HK-2 (cell line): ENCODE results near the gene CORO6.
A peak's percentile ranks its signal among the peaks of the same experiment; 100 is the strongest.

Experiments used
- DNase-seq: peaks from one replicate; pipeline ENCODE4 v3.0.0-alpha.2; 2018; ENCODE audit not compliant: unreplicated experiment

CORO6 gene

DNA sequence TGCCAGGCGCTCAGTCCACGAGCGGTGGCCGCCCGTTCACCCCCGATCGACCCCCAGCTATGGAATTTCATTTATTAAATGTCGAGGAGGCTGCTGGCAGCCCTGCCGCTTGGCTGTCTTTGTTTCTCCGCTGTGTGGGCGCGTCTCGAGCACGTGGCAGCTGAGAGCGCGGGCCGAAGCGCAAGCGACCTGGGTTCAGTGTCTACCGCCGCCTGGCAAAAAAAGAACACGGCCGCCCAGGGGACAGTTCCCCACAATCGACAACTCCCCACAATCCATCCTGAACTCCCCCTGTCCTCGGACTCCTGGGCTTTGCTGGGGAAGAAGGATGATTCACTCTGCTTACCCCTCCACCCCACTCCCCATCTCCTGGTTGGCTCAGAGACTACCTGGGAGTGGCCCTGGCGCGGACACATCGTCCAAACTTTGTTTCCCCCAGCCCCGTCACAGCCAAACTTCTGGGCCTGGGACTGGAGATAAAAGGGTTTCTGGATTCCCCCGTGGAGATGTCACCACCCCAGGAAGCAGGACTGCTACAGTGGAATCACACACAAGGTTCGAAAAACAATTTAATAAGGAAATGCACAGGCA lies 31.5 kb downstream of the CORO6 start:
- DNase-seq = no peak

DNA sequence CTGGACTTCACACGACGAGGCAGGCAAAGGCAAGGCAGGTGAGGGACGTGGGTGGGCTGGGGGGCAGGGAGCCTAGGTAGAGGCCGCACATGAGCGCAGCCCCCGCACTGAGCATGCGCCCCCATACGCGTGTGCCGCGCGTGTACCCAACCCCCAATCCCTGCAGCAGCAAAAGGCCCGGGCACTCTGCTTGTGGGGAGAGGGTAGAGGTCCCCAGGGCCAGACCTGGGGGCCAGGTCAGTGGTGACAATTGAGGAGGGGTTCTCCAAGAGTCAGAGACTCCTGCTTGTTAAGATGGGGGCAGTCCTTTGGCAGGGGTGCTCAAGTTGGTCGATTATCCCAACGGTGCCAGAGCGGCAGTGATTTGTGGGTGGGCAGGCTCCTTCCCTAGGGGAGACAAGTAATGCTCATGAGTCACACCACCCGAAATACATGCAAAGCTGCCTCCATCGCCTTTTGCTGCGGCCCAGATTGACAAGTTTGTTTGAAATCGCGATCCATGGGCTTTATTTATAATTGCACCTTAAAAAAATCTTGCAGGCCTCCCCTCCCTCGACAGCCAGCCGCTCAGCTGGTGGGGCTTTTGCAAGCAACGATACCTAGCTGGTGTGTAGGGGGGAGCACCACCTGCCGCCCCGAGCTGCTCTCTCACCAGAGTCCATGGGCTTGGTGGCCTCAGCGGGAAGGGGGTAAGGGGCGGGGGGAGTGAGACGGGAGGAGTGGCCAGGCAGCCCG lies 32.1 kb downstream of the CORO6 start:
- DNase-seq = peak; percentile 50

DNA sequence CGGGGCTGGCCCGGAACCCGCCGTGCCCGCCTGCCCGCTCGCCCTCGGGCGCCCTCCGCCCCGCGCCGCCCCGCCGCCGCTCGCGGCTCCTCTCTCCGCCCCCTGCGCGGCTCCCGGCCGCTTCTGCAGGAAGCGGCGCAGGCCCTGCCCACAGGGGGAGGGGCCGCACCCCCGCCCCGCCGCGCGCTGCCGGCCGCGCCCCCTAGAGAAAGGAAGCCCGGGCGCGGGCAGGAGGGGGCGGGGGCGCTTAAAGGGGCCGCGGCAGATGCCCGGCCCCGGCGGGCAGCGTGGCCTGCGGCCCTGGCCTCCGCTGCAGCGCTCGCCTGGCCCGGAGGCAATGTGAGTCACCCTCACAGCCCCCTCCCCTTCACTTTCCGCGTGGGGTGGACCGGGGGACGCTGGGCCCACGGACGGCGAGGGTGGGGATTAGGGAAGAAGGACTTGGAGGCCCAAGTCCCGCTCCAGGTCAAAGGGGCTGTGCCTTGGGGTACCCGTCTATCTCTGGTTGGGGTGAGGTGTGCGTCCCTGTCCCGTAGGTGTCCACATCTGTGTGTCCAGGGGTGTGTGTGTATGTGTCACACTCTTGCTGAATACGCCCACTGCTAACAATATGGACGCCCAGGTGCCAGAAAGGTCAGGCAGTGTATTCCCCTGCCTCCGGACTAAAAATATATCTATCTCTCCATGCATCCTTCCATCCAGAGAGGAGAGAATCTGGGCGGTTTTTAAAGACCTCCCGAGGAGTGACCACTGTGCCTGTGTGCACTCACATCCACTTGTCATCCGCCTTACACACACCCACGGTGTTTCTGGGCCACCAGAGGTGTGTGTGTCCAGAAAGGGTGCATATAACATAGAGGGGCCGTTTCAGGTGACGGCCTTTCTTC lies 32.9 kb downstream of the CORO6 start, which contains the start of gene GIT1:
GIT1 (minus strand) TSS at position 125 of the 887 bp plus-strand sequence. CDS start 270 bp downstream, outside the sequence.
- DNase-seq = peak; percentile 73

DNA sequence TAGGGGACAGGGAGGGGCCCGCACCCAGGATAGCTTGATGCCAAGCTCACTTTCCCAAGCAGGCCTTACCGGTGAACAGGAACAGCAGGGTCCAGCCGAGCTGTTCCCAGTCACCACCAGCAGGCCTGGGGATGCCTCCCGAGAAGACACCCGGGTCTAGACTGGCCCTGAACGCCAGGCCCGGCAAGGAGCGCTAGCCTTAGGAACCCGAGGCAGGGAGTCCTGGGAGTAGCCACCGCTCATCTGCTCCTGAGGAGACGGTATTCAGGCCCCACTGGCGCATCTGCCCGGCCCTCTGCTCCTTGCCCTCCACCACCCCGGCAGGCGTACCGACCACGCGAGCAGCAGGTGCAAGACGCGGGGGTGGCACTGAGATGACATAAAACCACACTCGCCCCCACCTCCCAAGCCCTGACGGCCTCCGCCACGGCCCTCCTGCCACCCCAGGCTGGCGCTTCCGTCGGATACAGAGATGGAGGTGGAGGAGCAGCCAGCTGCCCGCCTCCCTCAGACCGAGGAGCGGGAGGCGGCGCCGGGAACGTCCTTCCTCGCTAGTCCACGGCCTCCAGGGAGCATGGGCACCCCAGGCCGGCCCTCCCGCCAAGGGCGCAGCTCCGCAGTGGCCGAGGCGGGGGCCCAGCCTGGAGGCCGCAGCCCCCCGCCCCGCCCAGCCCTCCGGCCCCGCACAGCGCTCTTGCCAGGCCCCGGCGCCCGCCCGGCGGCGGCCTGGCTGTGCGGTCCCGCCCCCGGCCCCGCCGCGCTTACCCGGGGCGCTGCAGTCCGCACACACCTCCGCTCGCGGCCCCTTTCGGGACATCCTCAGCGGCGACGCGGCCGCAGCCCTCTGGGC lies 33.9 kb downstream of the CORO6 start:
- peak; percentile 61 for DNase-seq

DNA sequence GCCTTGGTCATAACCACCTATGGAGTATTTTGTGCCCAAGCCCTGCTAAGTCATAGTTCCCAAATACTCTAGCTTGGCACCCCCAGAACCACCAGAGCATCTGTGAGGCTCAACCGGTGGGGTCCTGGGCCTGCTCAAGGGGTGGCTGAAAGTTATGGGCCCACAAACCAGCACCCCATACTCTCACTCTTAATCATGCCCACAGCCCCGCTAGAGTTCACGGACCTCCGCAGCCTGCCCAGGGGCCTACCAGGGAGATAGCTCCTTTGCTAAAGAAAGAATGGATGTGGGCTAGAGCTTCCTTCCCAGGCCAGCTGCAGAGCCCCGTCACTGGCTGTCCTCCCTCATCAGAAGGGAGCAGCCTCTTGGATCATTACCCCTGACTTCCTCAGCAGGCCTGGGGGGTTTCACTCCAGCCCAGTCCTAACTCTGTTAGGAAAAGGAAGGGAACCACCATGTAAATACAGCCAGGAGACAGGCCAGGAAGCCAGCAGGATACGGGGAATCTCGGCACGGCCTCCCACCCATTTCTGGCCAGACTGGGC lies 34.6 kb downstream of the CORO6 start:
- DNase-seq = no peak

DNA sequence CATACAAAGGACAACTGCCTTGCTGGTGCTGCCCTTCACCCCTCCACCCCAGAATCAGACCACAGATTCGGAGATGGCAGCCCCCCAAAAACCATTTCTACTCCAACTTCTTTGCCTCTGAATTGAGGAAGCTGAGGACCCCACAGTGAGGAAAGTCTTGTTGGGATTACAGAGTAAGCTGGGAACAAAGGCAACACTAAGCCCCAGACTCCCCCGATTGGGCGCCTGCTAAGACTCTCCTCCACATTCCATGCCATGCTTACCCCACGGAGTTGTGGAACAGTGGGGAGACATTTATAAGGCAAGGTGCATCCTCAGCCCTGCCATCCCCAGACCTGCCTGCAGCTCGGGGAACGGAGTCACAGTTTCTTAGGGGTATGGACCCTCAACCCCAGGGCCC lies 35.1 kb downstream of the CORO6 start:
- DNase-seq = no peak

DNA sequence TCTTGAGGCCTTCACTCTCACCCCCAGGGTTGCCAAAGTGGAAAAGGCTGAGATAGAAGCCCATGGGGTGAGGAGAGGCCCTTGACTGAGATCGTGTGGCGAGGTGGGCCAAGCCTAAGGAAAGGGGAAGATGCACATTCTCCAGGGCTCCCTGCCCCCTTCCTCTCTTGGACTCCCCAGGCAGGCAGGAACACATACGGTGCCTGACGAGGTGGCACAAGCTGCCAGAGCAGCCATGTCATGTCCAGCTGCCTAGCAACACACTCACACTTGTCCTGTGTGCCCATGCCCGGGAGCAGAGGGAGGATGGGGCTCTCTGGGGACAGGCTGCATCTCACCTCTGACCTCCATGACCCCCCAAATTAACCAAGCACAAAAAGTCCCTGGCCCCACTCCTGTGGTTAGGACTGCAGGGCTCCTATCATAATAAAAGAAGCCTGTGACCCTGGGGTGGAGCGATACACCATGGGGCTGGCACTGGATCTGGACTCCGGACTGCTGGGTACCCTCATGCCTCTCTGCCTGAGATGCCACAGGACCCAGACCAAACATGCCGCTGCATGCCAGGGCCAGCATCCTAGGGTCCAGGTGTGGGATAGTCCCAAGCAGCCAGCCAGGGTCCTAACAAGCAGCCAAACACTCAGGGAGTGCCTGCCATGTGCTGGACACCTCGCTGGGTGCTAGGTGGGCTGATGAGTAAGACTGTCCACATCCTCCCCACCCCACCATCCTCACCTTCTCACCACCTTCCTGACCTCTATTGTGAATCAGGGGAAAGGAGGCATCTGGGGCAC lies 35.8 kb downstream of the CORO6 start:
- no peak for DNase-seq

DNA sequence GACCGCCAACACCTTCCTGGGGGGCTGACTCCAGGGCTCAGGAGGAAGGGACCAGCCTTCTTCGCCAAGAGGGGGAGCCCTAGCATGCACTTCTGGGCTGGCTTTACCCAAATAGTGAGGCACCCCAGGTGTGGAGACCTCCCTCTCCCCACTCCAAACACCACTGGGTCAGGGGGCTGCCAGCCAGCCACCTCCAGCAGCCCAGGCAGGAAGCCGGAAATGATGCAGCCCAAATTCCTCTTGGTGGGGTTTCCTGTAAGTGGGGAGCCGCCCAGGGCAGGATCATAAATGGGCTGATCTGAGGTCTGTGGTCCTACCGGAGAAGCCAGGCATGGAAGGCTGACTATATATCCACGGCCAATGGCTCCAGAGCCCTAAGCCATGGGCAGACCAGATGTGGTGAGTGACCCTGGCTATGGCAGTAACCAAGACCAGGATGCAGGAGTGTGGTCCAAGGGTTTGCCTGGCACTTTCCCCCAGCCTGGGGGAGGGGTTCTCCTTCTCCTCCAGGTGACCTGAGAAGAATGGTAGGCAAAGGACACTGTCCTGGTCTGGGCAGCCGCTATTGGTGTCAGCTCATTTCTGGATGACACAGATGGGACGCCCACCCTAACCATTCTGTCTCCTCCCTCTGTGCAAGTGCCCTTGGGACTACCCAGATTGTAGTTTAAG lies 37.5 kb downstream of the CORO6 start:
- DNase-seq = no peak

DNA sequence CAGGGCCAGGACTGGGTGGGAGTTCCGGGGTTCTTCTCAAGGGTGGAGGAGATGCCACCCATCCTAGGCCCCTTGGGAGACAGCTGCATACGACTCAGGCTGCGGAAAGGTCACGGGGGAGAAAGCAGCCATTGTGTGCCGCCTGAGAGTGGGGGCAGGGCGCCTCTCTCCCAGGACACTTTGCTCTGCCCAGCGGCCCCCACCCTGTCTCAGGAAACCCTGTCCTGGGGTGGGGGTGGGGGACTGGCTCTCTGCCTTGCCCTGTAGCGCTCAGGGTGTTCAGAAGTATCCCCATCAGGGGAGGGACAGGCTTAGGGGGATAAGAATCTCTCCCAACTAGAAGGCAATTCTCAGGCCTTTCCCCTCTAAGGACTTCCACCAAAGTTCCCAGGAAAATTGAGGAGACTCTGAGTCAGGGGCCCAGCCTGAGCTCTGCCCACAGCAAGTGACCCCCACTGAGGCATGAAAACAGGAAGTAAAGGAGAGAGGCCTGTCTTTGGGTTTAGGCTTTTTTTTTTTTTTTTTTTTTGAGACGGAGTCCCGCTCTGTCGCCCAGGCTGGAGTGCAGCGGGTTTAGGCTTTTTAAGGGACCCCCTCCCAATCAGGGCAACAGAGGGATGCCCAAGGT lies 38.1 kb downstream of the CORO6 start:
- DNase-seq = no peak

DNA sequence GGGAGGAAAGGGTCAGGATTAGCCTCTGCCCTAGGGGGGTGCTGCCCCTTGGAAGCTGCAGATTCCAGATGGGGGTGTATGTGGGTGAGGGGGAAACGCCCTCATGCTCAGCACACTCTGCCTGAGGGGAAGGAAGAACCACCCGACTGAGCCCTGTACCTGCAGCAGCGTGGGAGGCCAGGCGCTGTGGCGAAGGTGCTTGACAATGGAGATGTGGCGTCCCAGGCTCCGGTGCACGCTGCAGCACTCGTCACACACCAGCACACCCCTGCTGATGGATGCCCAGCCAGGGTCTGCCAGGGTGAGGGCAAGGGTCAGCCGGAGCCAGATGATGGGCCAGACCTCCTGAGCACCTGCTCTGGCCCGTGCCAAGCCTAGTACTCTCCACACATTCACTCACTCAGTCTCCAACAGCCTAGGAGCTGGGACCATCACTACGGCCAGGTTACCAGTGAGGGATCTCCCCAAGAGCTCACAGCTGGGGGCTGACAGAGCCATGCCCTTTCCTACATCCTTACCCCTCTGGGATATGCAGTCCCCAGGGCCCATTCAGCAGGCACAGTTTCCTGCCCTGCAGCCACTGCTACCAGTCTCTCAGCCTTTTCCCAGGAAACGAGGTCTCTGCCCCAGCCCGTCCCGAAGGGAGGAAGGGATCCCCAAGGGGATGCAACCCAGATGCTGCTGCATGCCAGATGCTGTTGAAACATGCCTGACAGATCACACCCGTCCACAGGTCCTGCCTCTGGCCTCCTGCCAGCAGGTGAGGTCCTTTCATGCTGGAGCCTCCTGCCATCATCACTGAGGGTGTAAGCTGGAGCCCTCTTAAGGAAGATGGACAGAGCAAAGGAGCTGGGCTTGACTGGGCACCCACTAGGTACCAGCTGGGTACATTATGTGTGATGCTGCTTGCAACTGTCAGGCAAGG lies 39.1 kb downstream of the CORO6 start:
- no peak for DNase-seq

DNA sequence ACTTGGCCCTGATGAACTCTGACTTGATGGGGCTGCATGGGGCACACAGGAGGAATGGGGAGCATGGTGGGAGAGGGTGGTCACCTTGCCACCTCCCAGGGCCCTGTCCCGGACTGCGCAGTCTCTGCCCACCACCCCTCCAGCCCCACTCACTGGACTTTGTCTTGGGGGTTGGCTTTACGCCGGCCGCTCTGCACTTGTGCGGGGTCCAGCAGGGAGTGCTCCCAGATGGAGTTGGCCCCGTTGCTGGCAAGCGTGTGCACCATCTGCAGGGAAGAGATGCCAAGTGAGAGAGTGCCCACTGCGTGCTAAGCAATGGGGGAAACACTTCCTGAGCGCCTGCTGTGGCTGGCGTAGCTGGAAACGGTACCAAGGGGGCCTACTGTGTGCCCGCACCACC lies 39.9 kb downstream of the CORO6 start:
- no peak for DNase-seq

DNA sequence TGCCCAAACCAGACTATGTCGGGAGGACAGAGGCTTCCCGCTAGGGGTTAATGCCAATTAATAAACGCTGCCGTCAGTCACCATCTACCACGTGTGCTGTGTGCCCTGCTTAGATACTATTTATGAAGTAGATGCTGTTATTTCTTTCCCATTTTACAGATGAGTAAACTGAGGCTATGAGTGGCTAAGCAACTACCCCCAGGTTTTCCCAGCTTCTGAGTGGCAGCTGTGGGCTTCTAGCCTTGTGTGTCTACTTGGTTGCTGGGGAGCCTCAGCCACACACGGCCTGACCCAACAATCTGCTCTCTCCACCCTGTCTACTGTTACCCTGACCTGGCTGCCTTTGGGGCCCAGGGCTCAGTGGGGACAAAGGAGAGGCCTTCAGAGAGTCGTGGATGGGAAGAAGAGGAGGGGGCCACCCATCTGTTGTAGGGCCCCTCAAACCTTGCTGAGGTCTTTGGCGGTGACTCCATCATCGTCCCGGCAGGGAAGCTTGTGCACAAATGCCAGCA lies 40.4 kb downstream of the CORO6 start:
- DNase-seq = no peak

DNA sequence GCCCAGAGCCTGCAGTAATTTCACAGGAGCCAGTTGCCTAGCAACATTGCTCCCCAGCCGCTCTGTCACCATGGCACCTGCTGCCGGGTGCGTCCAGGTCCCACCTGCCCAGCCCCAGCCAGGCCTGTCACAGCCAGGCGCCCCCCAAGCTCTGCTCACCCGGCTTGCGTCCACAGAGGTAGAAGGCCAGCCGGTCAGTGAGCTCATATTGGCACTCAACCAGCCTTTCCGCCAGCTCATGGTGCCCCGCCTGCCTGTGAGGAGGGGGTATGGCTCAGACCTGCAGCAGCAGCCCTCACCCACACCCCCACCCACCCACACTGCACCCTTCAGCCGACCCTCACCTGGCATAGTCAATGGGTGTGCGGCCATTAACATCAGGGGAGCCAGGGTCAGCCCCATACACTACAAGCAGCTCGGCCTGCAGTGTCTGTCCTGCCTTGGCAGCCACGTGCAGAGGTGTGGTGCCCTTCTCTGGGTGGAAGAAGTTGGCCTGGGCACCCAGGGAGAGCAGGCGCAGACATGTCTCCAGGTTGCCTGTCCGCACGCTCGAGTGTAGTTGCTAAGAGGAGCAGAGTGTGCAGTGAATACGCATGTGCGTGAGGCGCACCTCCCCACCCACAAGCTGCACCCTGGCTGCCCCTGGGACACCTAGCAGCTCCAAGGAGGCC lies 41.0 kb downstream of the CORO6 start:
- DNase-seq = no peak

DNA sequence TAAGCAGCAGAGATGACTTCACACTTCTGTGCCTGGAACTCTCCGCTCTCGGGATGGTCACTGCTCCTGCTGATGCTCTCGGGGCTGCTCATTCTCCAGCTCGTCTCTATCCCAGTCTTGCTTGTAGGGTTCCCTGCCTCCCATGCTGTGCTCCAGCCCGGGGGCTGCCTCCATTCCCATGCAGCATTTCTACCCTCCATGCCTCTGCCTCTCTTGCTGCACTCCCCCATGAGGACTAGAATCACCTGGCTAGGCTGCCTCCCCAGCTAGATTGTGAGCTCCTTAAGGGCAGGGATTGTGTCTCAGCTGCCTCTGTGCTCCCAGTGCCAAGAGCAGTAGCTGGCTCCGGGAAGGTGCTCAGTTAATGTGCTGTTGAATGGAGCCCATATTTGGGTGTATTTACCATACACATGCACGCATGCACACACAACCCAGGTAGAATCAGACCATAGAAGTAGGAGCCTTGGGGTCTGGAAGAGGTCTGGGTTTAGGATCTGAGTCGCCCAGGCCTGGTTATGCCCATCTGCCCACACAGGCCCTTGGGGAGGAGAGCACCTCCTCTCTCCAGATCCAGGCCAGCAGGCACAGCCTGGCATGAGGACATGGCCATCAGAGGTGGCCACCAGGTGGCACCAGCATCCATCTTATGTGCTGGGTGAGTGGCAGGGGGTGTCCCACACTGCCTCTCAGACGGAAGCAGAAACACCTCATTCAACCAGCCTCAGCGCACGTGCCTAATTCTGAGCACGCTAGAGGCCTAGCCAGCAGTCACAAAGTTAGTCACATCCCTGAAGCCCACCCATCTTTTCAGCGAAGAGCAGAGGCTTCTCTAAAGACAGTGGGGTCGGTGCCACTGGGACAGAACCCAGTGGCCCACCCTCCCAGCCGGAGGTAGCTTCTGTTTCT lies 42.6 kb downstream of the CORO6 start:
- peak; percentile 86 for DNase-seq

DNA sequence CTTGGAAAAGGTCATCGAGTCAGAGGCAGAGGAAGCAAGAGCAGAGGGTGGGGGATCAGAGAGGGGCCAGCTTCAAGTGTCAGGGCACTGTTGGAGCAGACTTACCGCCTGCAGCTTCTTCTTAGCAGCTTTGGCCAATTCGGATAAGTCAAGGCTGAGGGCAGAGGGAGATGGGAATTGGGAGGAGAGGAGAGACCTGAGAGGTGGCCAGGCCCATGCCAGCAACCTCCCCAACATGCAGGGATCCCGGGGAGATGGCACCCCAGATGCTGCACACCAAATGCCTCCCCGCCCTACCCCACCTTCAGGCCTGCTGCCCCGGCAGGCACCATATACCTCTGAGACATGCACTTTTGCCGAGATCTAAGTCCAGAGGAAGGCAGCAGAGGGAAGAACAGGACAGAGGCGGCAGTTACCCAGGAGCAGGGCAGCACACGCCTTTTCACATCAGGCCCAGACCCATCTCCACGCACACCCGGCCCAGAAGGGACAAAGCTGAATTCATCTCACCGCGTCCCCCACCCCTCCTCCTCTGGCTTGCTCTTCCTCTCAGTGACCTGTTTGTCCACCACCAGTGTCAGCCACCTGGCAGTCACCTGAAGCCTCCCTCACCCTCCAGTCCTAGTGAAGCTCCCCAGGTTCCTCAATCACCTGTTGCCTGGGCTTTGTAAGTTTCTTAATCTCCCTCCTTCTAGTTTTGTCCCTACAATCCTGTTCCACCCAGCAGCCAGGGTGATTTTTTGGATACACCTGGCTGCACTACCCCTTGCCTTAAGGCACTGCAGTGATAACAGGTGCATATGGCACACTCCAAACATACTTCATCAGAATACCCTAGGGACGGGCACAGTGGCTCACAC lies 43.9 kb downstream of the CORO6 start:
- no peak for DNase-seq
